Epidermal melanocyte (primary cell): ENCODE data around the gene MYO9B.

Source experiments
- DNase-seq: peaks from one replicate; pipeline ENCODE4 v3.0.0; 2011; ENCODE audit warnings: low spot score; ENCODE audit not compliant: insufficient read length

Gene MYO9B

GRCh38 chr19:17237747-17238706 is 162.4 kb downstream of the MYO9B start:
- no peak for DNase-seq

- no peak for DNase-seq
Measured at GRCh38 chr19:17240062-17240752, 164.6 kb downstream of the MYO9B start.

- DNase-seq = no peak
Measured at GRCh38 chr19:17240826-17241399, 165.3 kb downstream of the MYO9B start.

GRCh38 chr19:17242431-17243208 is 167.0 kb downstream of the MYO9B start:
- no peak for DNase-seq

- no peak for DNase-seq
Measured at GRCh38 chr19:17243211-17243829, 167.7 kb downstream of the MYO9B start.

- peak; percentile 51 for DNase-seq
Measured at GRCh38 chr19:17243830-17244617, 168.4 kb downstream of the MYO9B start.

- no peak for DNase-seq
Measured at GRCh38 chr19:17244618-17245534, 169.3 kb downstream of the MYO9B start.

GRCh38 chr19:17245535-17245984 is 170.0 kb downstream of the MYO9B start, which contains the start of gene NR2F6:
Gene NR2F6, minus strand, starts transcription at chr19:17245919. Its CDS starts 699 bp downstream, at chr19:17245220.
- no peak for DNase-seq

GRCh38 chr19:17246681-17247425 is 171.3 kb downstream of the MYO9B start:
- DNase-seq = no peak

GRCh38 chr19:17248011-17248776 is 172.6 kb downstream of the MYO9B start:
- no peak for DNase-seq

GRCh38 chr19:17249887-17250548 is 174.4 kb downstream of the MYO9B start:
- DNase-seq = no peak

GRCh38 chr19:17254636-17255035 is 179.1 kb downstream of the MYO9B start:
- no peak for DNase-seq

- DNase-seq = no peak
Measured at GRCh38 chr19:17255150-17255621, 179.6 kb downstream of the MYO9B start.

- DNase-seq = no peak
Measured at GRCh38 chr19:17256130-17256529, 180.6 kb downstream of the MYO9B start.

- no peak for DNase-seq
Measured at GRCh38 chr19:17259118-17259780, 183.7 kb downstream of the MYO9B start.

GRCh38 chr19:17259934-17260333 is 184.4 kb downstream of the MYO9B start:
- DNase-seq = no peak
